ENCODE results near the gene FBN1.

GRCh38 chr15:48582452-48583247 lies 62.9 kb downstream of the FBN1 start:
- no peak for TF ChIP-seq CTCF (IDR thresholded peaks at IDR 0.05 in 2 of 3, conservative IDR thresholded peaks at IDR 0.05 in 1 of 3; ENCODE audit: control insufficient read depth in 2 of 3, extremely low read depth in 1 of 3, insufficient read depth in 1 of 3, low read depth in 3 of 3, low read length in 3 of 3)
- TF ChIP-seq POLR2A (IDR thresholded peaks at IDR 0.05; ENCODE audit: low read depth, low read length): no peak
- no peak for TF ChIP-seq CREM (IDR thresholded peaks at IDR 0.05; ENCODE audit: low read depth)
- TF ChIP-seq SRF (IDR thresholded peaks at IDR 0.05; ENCODE audit: low read depth in 2 of 2, low read length in 2 of 2): no peak
- no peak for TF ChIP-seq POLR2AphosphoS2 (IDR thresholded peaks at IDR 0.05; ENCODE audit: low read depth, low read length)
- TF ChIP-seq EGR1 (IDR thresholded peaks at IDR 0.05; ENCODE audit: borderline replicate concordance in 1 of 2, low read depth in 2 of 2, low read length in 2 of 2): no peak
- TF ChIP-seq REST (IDR thresholded peaks at IDR 0.05; ENCODE audit: low read depth, low read length): no peak
- TF ChIP-seq BACH1 (IDR thresholded peaks at IDR 0.05; ENCODE audit: borderline replicate concordance): no peak
- TF ChIP-seq RFX5 (IDR thresholded peaks at IDR 0.05; ENCODE audit: low read depth, low read length): no peak
- no peak for TF ChIP-seq RCOR1 (conservative IDR thresholded peaks at IDR 0.05; ENCODE audit: low read depth, low read length)
- TF ChIP-seq EP300 (IDR thresholded peaks at IDR 0.05; ENCODE audit: borderline replicate concordance in 1 of 2, control insufficient read depth in 1 of 2, low read depth in 2 of 2, low read length in 2 of 2): no peak
- TF ChIP-seq CUX1 (IDR thresholded peaks at IDR 0.05; ENCODE audit: insufficient replicate concordance, low read depth, low read length): no peak
